ENCODE data around the gene CARS1. TPM values are rescaled to one million over a fixed set of nuclear protein-coding genes. Genes with fewer than 3 reads are reported as not detected.

The CARS1 gene
- total and polyA plus RNA-seq, 10 of the 15 experiments (the other 5 are each of a cell fraction or from before 2014, with no cell fraction given) = 7.8 to 60.6 (median 45.7) TPM

DNA sequence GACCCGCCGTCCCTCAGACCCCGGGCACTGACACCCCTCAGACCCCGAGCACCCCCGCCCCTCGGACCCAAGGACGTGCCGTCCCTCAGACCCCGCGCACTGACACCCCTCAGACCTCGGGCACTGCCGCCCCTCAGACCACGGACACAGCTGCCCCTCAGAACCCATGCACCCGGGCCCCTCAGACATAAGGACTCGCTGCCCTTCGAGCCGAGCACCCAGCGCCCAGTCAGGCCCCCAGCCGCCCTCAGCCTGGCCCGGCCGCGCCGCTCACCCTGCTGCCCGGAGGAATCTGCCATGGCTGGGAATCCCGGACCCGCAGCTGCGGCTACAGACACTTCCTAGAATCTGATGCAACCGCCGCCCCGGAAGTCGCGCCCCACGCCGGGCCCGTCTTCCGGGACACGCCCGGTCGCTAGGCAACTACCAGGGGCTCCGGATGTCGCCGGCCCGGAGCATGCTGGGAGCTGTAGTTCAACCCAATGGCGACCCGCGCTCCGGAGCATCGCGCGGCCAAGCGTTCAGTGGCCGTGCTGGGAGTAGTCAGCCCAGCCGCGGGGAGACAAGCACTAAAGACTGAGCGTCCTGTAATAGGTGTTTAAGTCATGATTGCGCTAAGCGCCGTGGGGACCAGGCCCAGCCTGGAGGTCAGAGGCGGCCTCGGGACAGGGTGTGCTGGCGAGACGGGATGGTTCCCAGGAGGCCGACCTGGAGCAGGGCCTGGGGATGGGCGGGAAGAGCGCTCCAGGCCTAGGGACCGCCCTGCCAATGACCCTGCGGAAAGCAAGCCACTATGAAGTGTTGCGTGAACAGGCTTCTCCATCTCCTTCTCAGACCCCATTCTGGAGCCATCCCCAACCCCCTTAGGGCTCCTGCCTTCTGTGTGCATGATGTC is at the start of gene CARS1 (continued):
- TF ChIP-seq, protein P1, sequence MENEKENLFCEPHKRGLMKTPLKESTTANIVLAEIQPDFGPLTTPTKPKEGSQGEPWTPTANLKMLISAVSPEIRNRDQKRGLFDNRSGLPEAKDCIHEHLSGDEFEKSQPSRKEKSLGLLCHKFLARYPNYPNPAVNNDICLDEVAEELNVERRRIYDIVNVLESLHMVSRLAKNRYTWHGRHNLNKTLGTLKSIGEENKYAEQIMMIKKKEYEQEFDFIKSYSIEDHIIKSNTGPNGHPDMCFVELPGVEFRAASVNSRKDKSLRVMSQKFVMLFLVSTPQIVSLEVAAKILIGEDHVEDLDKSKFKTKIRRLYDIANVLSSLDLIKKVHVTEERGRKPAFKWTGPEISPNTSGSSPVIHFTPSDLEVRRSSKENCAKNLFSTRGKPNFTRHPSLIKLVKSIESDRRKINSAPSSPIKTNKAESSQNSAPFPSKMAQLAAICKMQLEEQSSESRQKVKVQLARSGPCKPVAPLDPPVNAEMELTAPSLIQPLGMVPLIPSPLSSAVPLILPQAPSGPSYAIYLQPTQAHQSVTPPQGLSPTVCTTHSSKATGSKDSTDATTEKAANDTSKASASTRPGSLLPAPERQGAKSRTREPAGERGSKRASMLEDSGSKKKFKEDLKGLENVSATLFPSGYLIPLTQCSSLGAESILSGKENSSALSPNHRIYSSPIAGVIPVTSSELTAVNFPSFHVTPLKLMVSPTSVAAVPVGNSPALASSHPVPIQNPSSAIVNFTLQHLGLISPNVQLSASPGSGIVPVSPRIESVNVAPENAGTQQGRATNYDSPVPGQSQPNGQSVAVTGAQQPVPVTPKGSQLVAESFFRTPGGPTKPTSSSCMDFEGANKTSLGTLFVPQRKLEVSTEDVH (IDR thresholded peaks at IDR 0.05; ENCODE audit: low read depth, partially characterized antibody) = no peak
- TF ChIP-seq, protein P2, sequence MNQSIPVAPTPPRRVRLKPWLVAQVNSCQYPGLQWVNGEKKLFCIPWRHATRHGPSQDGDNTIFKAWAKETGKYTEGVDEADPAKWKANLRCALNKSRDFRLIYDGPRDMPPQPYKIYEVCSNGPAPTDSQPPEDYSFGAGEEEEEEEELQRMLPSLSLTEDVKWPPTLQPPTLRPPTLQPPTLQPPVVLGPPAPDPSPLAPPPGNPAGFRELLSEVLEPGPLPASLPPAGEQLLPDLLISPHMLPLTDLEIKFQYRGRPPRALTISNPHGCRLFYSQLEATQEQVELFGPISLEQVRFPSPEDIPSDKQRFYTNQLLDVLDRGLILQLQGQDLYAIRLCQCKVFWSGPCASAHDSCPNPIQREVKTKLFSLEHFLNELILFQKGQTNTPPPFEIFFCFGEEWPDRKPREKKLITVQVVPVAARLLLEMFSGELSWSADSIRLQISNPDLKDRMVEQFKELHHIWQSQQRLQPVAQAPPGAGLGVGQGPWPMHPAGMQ (IDR thresholded peaks at IDR 0.05; ENCODE audit: borderline replicate concordance) = no peak
- TF ChIP-seq FOXK2 (IDR thresholded peaks at IDR 0.05) = no peak; the same call in 1 of the 2 replicates
- TF ChIP-seq CHD4 (IDR thresholded peaks at IDR 0.05) = no peak
- no peak for TF ChIP-seq RB1 (IDR thresholded peaks at IDR 0.05; ENCODE audit: borderline replicate concordance)
- no peak for TF ChIP-seq SUPT20H (IDR thresholded peaks at IDR 0.05; ENCODE audit: borderline replicate concordance, control insufficient read depth, low read depth, low read length)
- TF ChIP-seq, protein P3, sequence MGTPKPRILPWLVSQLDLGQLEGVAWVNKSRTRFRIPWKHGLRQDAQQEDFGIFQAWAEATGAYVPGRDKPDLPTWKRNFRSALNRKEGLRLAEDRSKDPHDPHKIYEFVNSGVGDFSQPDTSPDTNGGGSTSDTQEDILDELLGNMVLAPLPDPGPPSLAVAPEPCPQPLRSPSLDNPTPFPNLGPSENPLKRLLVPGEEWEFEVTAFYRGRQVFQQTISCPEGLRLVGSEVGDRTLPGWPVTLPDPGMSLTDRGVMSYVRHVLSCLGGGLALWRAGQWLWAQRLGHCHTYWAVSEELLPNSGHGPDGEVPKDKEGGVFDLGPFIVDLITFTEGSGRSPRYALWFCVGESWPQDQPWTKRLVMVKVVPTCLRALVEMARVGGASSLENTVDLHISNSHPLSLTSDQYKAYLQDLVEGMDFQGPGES (IDR thresholded peaks at IDR 0.05) = no peak
- TF ChIP-seq TCF3 (IDR thresholded peaks at IDR 0.05; ENCODE audit: borderline replicate concordance, insufficient read depth, low read depth, low read length) = 0 out of 2 replicates have a peak, but pooled peaks have one; percentile 47
- no peak for TF ChIP-seq CBX5 (IDR thresholded peaks at IDR 0.05; ENCODE audit: low read depth)
- TF ChIP-seq MTA2 (IDR thresholded peaks at IDR 0.05; ENCODE audit: low read depth) = no peak
- TF ChIP-seq KAT2A (conservative IDR thresholded peaks at IDR 0.05; ENCODE audit: control insufficient read depth, low read depth, low read length) = no peak
- TF ChIP-seq, protein P4, sequence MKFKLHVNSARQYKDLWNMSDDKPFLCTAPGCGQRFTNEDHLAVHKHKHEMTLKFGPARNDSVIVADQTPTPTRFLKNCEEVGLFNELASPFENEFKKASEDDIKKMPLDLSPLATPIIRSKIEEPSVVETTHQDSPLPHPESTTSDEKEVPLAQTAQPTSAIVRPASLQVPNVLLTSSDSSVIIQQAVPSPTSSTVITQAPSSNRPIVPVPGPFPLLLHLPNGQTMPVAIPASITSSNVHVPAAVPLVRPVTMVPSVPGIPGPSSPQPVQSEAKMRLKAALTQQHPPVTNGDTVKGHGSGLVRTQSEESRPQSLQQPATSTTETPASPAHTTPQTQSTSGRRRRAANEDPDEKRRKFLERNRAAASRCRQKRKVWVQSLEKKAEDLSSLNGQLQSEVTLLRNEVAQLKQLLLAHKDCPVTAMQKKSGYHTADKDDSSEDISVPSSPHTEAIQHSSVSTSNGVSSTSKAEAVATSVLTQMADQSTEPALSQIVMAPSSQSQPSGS (IDR thresholded peaks at IDR 0.05; ENCODE audit: low read length) = no peak
- TF ChIP-seq EGR1 (IDR thresholded peaks at IDR 0.05; ENCODE audit: borderline replicate concordance in 1 of 2, low read depth in 2 of 2, low read length in 2 of 2) = no peak; a peak in 1 of 3 replicates
- TF ChIP-seq, protein P5, sequence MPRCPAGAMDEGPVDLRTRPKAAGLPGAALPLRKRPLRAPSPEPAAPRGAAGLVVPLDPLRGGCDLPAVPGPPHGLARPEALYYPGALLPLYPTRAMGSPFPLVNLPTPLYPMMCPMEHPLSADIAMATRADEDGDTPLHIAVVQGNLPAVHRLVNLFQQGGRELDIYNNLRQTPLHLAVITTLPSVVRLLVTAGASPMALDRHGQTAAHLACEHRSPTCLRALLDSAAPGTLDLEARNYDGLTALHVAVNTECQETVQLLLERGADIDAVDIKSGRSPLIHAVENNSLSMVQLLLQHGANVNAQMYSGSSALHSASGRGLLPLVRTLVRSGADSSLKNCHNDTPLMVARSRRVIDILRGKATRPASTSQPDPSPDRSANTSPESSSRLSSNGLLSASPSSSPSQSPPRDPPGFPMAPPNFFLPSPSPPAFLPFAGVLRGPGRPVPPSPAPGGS (IDR thresholded peaks at IDR 0.05; ENCODE audit: borderline replicate concordance, insufficient read depth, low read depth, low read length, poor library complexity, severe bottlenecking) = no peak
- TF ChIP-seq RELA (IDR thresholded peaks at IDR 0.05; ENCODE audit: borderline replicate concordance, partially characterized antibody) = peak; percentile 55
- TF ChIP-seq RBBP5 (conservative IDR thresholded peaks at IDR 0.05) = no peak
- TF ChIP-seq SREBF1 (IDR thresholded peaks at IDR 0.05; ENCODE audit: low read length) = peak; percentile 67; the same call in 1 of the 2 replicates
- no peak for TF ChIP-seq STAT1 (conservative IDR thresholded peaks at IDR 0.05)
- no peak for TF ChIP-seq EZH2 (IDR thresholded peaks at IDR 0.05; ENCODE audit: borderline replicate concordance, control insufficient read depth, low read depth, low read length)
- TF ChIP-seq NRF1 (conservative IDR thresholded peaks at IDR 0.05; ENCODE audit: low read depth, low read length) = no peak; the same call in 1 of the 2 replicates
- no peak for TF ChIP-seq ZSCAN29 (IDR thresholded peaks at IDR 0.05)

All from GM12878 (cell line).